Ovary (tissue), 9 donors: Measurements from ENCODE around the gene TMEM115. TPM values are rescaled to one million over a fixed set of nuclear protein-coding genes. Genes with fewer than 3 reads are reported as not detected.

Experiments
- DNase-seq, 5 donors: peaks; one replicate each; pipeline ENCODE4 v3.0.0-alpha.2; 2019 to 2020
- H3K27ac ChIP-seq, 2 donors: fragments of 200-600 bp; one replicate each; pipeline versions ENCODE4 v1.5.1 to v1.8.0; 2019 to 2022
- H3K27me3 ChIP-seq: fragments of 200-600 bp; one replicate; pipeline ENCODE4 v1.8.0; 2022
- H3K36me3 ChIP-seq: fragments of 200-600 bp; sonication (generic); one replicate; pipeline ENCODE4 v1.5.1; 2019
- H3K4me1 ChIP-seq: one replicate; pipeline ENCODE4 v1.8.1; 2013; ENCODE audit warnings: mild to moderate bottlenecking, moderate library complexity; ENCODE audit not compliant: insufficient read depth
- H3K4me3 ChIP-seq: fragments of 200-600 bp; sonication (generic); one replicate; pipeline ENCODE4 v1.5.1; 2017
- H3K9me3 ChIP-seq, 2 donors: fragments of 200-600 bp in 1 of 2; sonication (generic) in 1 of 2; one replicate each; pipeline versions ENCODE4 v1.5.1 to v1.8.1; 2013 to 2019; ENCODE audit warnings: mild to moderate bottlenecking in 1 of 2, moderate library complexity in 1 of 2
- CTCF ChIP-seq, 3 donors: fragments of 450-650 bp in 2 of 3; fragments of 200-600 bp in 1 of 3; IDR thresholded peaks; one replicate each; pipeline versions ENCODE4 v1.5.1 to v1.8.0; 2016 to 2022; ENCODE audit warnings: antibody characterized with exemption in 3 of 3, mild to moderate bottlenecking in 1 of 3
- EP300 ChIP-seq: sonication (generic); formaldehyde crosslinking; IDR thresholded peaks from one replicate; pipeline ENCODE4 v1.6.1; 2017; ENCODE audit warnings: antibody characterized with exemption
- POLR2A ChIP-seq: fragments of 450-650 bp; IDR thresholded peaks from one replicate; pipeline ENCODE4 v1.6.1; 2017; ENCODE audit warnings: antibody characterized with exemption, mild to moderate bottlenecking, moderate library complexity
- WGBS, 3 donors: extraction: QIAGEN DNeasy Blood & Tissue Kit in 1 of 3; methylation state at CpG; one replicate each; pipeline versions ENCODE4 v1.1.5 to v1.1.7; 2013 to 2017; 5-methylcytosine and 5-hydroxymethylcytosine counted together
- intact Hi-C, 4 donors: fragments of 100-400 bp; cut with DNase I; formaldehyde crosslinking; loops; one replicate each; pipeline versions ENCODE4 v1.11.0 to v1.15.1; 2022 to 2023
- polyA plus RNA-seq, 2 donors: library from polyadenylated mRNA; stranded (reverse); fragments of 200-250 nt in 1 of 2; fragments of 350-450 nt in 1 of 2; fragmentation: Illumina TruSeq in 1 of 2; extraction: RNeasy Lipid Tissue Mini Kit (QIAGEN cat#74804) in 1 of 2; gene quantifications; one replicate each; pipeline ENCODE4 v1.2.3, GENCODE V29; 2013 to 2014
- total RNA-seq, 7 donors: library from RNA; depleted of rRNA in 2 of 7; stranded (reverse); fragments of >200 nt in 2 of 7; fragmentation: NEBNext Ultra II Directional in 3 of 7; extraction: Animal tissue kit (Norgen Biotek cat#: 25700) in 3 of 7; gene quantifications; one replicate each; pipeline versions ENCODE4 v1.1.0 to v1.2.4, GENCODE V29; 2016 to 2023
- donor health status: DM: no; HTN: no; CAD: no; lungs with moderate emphysema.
- donor health status: DM: no; HTN: no; CAD: no.
- donor health status: Bipolar disorder and iron deficiency.
- donor health status: DM: yes; HTN: yes; CAD: no.
- donor health status: DM: no; HTN: no; CAD: no.
- donor health status: DM: yes; HTN: yes; CAD: no.

TMEM115 gene
- total and polyA plus RNA-seq, 9 donors, result 8.5 to 58.4 (median 36.9) TPM

GRCh38 chr3:50374363-50375257, 15.3 kb upstream of the TMEM115 start:
- 54 to 59% (median 55%) methylated on average over 19 to 22 of the region's 22 CpGs for WGBS, 3 donors
- Histone ChIP-seq H3K27ac (no peak overlapping the region), H3K27me3 (no peaks in the 10 kb centered on the region), H3K4me1 (no peaks in the 10 kb centered on the region), H3K9me3 (no peaks in the 10 kb centered on the region), H3K36me3 (no peaks in the 10 kb centered on the region), H3K4me3 (no peak overlapping the region)
- DNase-seq, result no peak
- intact Hi-C loops, result loop anchor here in 2 of 4 donors (10.0 kb wide), 2 partner anchors 160 to 170 kb away; no protein-coding TSS in a partner anchor
- TF ChIP-seq EP300, result no peak
- no peak for TF ChIP-seq POLR2A
- TF ChIP-seq CTCF (IDR thresholded peaks at IDR 0.05), result no peak

GRCh38 chr3:50373146-50374051, 14.1 kb upstream of the TMEM115 start:
- H3K27me3 ChIP-seq, result no peaks in the 10 kb centered on the region
- 33 to 40% (median 37%) methylated on average over 12 of the region's 12 CpGs for WGBS, 3 donors
- no peak for DNase-seq
- no peak overlapping the region for H3K4me3 ChIP-seq
- H3K4me1 ChIP-seq, result no peaks in the 10 kb centered on the region
- no peak for TF ChIP-seq CTCF (IDR thresholded peaks at IDR 0.05)
- TF ChIP-seq EP300, result no peak
- TF ChIP-seq POLR2A, result no peak
- no peaks in the 10 kb centered on the region for H3K9me3 ChIP-seq
- intact Hi-C loops, result loop anchor here in 2 of 4 donors (10.0 kb wide), 2 partner anchors 161 to 171 kb away; no protein-coding TSS in a partner anchor
- no peaks in the 10 kb centered on the region for H3K36me3 ChIP-seq
- no peak overlapping the region for H3K27ac ChIP-seq

- Histone ChIP-seq H3K36me3 (no peaks in the 10 kb centered on the region), H3K27ac (no peak overlapping the region), H3K4me3 (no peak overlapping the region), H3K4me1 (no peaks in the 10 kb centered on the region), H3K9me3 (no peaks in the 10 kb centered on the region), H3K27me3 (no peaks in the 10 kb centered on the region)
- 51 to 65% (median 59%) methylated on average over 8 of the region's 8 CpGs for WGBS, 3 donors
- intact Hi-C loops, result loop anchor here in 2 of 4 donors (10.0 kb wide), 2 partner anchors 162 to 172 kb away; no protein-coding TSS in a partner anchor
- DNase-seq, result no peak
- TF ChIP-seq POLR2A (no peak), EP300 (no peak), CTCF (IDR thresholded peaks at IDR 0.05) (no peak)
Observed at GRCh38 chr3:50372349-50372748, 13.0 kb upstream of the TMEM115 start.

- intact Hi-C loops, result loop anchor here in 2 of 4 donors (10.0 kb wide), 2 partner anchors 164 to 174 kb away; no protein-coding TSS in a partner anchor
- no peak for TF ChIP-seq POLR2A
- TF ChIP-seq EP300, result no peak
- no peak for TF ChIP-seq CTCF (IDR thresholded peaks at IDR 0.05)
- Histone ChIP-seq H3K27me3 (no peaks in the 10 kb centered on the region), H3K9me3 (no peaks in the 10 kb centered on the region), H3K27ac (no peak overlapping the region), H3K4me1 (no peaks in the 10 kb centered on the region), H3K4me3 (no peak overlapping the region), H3K36me3 (no peaks in the 10 kb centered on the region)
- WGBS, 3 donors, result 84 to 90% (median 85%) methylated on average over 3 of the region's 3 CpGs
- no peak for DNase-seq
Observed at GRCh38 chr3:50371133-50371685, 11.9 kb upstream of the TMEM115 start.
